Left ventricle myocardium inferior (tissue), 1 donor: ENCODE data around the gene ZNF224. TPM values are rescaled to one million over a fixed set of nuclear protein-coding genes. Genes with fewer than 3 reads are reported as not detected.

Experiments used
- DNase-seq: peaks from one replicate; pipeline ENCODE4 v3.0.0-alpha.2; 2020
- H3K27ac ChIP-seq: fragments of 200-600 bp; replicated peaks from 2 replicates; pipeline ENCODE4 v1.8.0; 2021
- H3K27me3 ChIP-seq: fragments of 200-600 bp; 2 replicates; pipeline ENCODE4 v1.8.0; 2021; ENCODE audit warnings: low read depth
- H3K36me3 ChIP-seq: fragments of 200-600 bp; 2 replicates; pipeline ENCODE4 v1.8.0; 2021
- H3K4me1 ChIP-seq: fragments of 200-600 bp; 2 replicates; pipeline ENCODE4 v1.8.0; 2021
- H3K4me3 ChIP-seq: fragments of 200-600 bp; 2 replicates; pipeline ENCODE4 v1.8.0; 2021; ENCODE audit warnings: mild to moderate bottlenecking, moderate library complexity
- H3K9me3 ChIP-seq: fragments of 200-600 bp; replicated peaks from 2 replicates; pipeline ENCODE4 v1.8.0; 2021
- intact Hi-C: fragments of 100-400 bp; cut with micrococcal nuclease; formaldehyde crosslinking; loops from one replicate; pipeline ENCODE4 v1.11.0; 2022
- total RNA-seq: library from RNA; stranded (reverse); fragmentation: NEBNext Ultra II Directional; extraction: Animal tissue kit (Norgen Biotek cat#: 25700); gene quantifications from one replicate; pipeline ENCODE4 v1.2.1, GENCODE V29; 2021
- TF ChIP-seq, protein P1 (sequence below): fragments of 200-600 bp; IDR thresholded peaks from 2 replicates; pipeline ENCODE4 v1.8.0; 2021; ENCODE audit warnings: antibody characterized with exemption, mild to moderate bottlenecking, borderline replicate concordance
- donor health status: DM: no; HTN: yes; CAD: no; lungs with severe emphysema.

Gene ZNF224
- total RNA-seq, 1 donor from 2014 or later, result 13.6 TPM

DNA sequence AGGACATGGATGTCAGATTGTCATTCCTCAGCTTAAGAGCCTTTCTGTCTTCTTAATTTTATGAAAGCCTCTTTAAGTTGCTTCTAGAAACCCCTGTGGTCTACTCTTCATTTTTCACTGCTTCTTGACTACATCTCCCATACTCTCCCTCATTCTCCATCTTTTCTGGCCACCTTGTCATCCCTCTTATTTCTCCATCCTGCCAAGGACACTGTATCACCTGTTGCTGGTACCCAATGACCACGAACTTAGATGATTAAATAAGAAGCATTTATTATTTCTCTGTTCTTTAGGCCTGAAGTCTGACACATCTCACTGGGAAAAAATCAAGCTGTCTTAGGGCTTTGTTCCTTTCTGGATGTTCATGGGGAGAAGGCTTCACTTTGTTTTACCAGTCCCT, 33.1 kb upstream of the ZNF224 start:
- Histone ChIP-seq H3K27ac (no peak overlapping the region), H3K36me3 (peaks cover 92% of the 10 kb centered on the region), H3K9me3 (peaks cover 36% of the 10 kb centered on the region), H3K4me3 (no peak overlapping the region), H3K27me3 (no peaks in the 10 kb centered on the region), H3K4me1 (no peaks in the 10 kb centered on the region)
- no peak for DNase-seq
- TF ChIP-seq, protein P1, sequence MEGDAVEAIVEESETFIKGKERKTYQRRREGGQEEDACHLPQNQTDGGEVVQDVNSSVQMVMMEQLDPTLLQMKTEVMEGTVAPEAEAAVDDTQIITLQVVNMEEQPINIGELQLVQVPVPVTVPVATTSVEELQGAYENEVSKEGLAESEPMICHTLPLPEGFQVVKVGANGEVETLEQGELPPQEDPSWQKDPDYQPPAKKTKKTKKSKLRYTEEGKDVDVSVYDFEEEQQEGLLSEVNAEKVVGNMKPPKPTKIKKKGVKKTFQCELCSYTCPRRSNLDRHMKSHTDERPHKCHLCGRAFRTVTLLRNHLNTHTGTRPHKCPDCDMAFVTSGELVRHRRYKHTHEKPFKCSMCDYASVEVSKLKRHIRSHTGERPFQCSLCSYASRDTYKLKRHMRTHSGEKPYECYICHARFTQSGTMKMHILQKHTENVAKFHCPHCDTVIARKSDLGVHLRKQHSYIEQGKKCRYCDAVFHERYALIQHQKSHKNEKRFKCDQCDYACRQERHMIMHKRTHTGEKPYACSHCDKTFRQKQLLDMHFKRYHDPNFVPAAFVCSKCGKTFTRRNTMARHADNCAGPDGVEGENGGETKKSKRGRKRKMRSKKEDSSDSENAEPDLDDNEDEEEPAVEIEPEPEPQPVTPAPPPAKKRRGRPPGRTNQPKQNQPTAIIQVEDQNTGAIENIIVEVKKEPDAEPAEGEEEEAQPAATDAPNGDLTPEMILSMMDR, result no peak
- intact Hi-C loops, result no loop called here

DNA sequence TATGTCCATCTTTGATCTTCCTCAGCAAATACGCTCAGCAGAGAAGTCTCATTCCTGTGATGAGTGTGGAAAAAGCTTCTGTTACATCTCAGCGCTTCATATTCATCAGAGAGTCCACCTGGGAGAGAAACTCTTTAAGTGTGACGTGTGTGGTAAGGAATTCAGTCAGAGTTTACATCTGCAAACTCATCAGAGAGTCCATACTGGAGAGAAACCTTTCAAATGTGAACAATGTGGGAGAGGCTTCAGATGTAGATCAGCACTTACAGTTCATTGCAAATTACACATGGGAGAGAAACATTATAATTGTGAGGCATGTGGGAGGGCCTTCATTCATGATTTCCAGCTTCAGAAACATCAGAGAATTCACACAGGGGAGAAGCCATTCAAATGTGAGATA, 27.9 kb upstream of the ZNF224 start:
- DNase-seq, result no peak
- peaks cover 73% of the 10 kb centered on the region for H3K9me3 ChIP-seq
- H3K36me3 ChIP-seq, result peaks cover 74% of the 10 kb centered on the region

DNA sequence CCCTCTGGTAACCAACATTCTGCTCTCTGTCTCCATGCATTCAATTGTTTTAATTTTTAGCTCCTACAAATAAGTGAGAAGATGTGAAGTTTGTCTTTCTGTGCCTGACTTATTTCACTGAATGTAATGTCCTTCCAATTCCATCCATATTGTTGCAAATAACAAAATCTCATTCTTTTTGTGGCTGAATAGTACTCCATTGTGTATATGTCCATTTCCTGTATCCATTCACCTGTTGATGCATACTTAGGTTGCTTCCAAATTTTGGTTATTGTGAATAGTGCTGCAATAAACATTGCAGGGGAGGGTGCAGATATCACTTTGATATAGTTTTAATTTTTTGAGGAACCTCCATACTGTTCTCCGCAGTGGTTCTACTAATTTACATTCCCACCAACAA, 24.7 kb upstream of the ZNF224 start:
- Histone ChIP-seq H3K4me3 (no peak overlapping the region), H3K27me3 (no peaks in the 10 kb centered on the region), H3K36me3 (peaks cover 42% of the 10 kb centered on the region), H3K27ac (no peak overlapping the region), H3K4me1 (peaks cover 23% of the 10 kb centered on the region), H3K9me3 (peaks cover 54% of the 10 kb centered on the region)
- TF ChIP-seq, protein P1, result no peak
- intact Hi-C loops, result no loop called here
- DNase-seq, result no peak

More for the DNA sequence above, 27.9 kb upstream of the ZNF224 start:
- no peak overlapping the region for H3K27ac ChIP-seq
- intact Hi-C loops, result no loop called here
- no peak overlapping the region for H3K4me3 ChIP-seq
- peaks cover 2% of the 10 kb centered on the region for H3K4me1 ChIP-seq
- TF ChIP-seq, protein P1, result no peak
- H3K27me3 ChIP-seq, result no peaks in the 10 kb centered on the region

DNA sequence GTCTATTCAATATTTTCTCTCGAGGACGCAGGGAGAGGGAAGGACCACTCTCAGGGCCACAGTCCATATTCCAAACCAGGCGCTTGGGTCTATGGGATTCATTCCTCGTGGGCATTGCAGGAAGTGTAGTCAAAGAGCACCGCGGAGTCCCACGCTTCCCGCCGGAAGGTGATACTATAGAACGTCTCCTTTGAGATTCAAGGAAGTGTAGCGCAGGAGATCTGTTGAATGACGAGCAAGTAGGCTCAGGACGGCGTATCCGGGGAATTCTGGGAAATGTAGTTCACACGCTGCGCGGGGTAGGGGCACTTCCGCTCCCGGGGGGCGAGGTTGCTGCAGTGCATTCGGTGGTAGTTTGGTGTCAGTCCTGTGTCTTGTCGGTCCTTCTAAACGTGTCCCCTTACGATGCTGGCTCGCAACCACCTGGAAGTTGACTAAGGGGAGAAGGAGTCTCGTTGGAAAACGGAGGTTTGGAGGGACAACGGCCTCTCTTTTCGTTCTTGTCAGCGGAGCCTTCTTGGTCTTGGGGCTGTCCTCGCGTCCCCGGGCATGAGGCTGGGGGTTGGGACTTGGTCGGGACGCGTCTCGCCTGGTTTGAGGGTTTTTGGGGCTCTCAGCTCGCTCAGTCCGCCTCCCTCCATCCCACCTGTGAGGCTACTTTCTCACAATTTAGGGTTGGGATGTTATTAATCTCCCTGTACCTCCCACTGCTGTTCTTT, 22.2 kb upstream of the ZNF224 start, which contains the start of gene ZNF284:
Gene ZNF284 (plus strand): TSS at position 336 of the 719 bp plus-strand sequence. CDS start 4,231 bp downstream, outside the sequence.
- Histone ChIP-seq H3K36me3 (peaks cover 26% of the 10 kb centered on the region), H3K4me3 (peak within 1 kb of the TSS; percentile 78), H3K9me3 (peaks cover 28% of the 10 kb centered on the region), H3K27me3 (no peaks in the 10 kb centered on the region), H3K27ac (peak within 1 kb of the TSS; percentile 60), H3K4me1 (peaks cover 23% of the 10 kb centered on the region)
- TF ChIP-seq, protein P1, result no peak
- peak; percentile 82 for DNase-seq
- intact Hi-C loops, result no loop called here

DNA sequence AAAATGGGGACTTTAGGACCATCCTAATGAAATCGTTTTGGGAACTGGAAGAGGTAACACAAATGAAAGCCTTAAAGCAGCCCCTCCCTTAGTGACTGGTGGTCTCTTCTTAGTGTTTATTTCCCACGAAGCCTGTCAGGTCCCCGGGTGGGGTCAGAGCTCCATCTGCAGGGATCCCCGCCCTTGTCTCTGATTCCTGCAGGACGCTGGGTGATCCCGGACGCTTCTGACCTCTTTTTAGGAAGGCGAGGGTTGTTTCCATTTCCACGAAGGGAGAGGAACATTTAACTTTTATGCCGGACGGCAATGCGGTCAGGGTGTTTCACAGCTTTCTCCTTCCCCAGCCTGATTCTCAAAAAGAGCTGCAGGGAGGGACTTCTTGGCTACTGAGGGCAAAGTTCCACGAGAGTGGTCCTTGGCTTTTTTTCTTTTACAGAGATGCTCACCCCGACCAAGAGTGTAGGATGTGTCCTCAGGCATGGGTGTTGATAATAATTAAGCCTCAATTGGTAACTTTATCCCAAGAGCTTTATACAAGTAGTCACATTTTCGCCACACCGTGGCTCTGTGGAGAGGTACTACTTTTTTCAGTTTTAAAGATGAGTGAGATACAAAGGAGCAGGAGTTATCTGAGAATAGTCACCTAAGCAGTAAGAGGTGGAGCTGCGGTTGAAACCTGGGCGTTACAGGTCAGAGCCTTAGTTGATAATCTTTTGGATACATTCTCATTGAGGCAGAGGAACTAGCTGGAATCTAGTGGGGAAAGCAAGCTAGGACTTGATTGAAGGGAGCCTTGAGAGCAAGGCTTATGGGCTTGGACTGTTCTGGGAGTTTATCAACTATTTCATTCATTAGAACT, 21.4 kb upstream of the ZNF224 start:
- peaks cover 20% of the 10 kb centered on the region for H3K9me3 ChIP-seq
- intact Hi-C loops, result no loop called here
- no peak for DNase-seq
- H3K4me3 ChIP-seq, result peak overlapping the region; percentile 78
- H3K27me3 ChIP-seq, result no peaks in the 10 kb centered on the region
- peak overlapping the region; percentile 60 for H3K27ac ChIP-seq
- TF ChIP-seq, protein P1, result no peak
- peaks cover 23% of the 10 kb centered on the region for H3K4me1 ChIP-seq
- H3K36me3 ChIP-seq, result peaks cover 26% of the 10 kb centered on the region
